ENCODE data around the gene PRORP. TPM values are rescaled to one million over a fixed set of nuclear protein-coding genes. Genes with fewer than 3 reads are reported as not detected.

PRORP gene
- 10 to 100 TPM; 15.2 to 22.2 (median 19.7) TPM for total RNA-seq
- long read RNA-seq, full-length matches to known transcripts, result 2 of 4 reads
- long read RNA-seq, partial matches to known transcripts, result 2 of 4 reads
- long read RNA-seq, other reads (novel, unspliced or antisense), result 0 of 4 reads

- DNase-seq, result peak; percentile 93 to 98 (median 98)
- under 1% methylated on average over 57 of the region's 57 CpGs for WGBS (ENCODE audit: insufficient coverage, low coverage, low lambda C conversion rate, missing lambda C conversion rate)
- intact Hi-C loops (cut with DNase I), result loop anchor here in 1 of 2 donors (5.0 kb wide), 1 partner anchor 75 kb away; the partner anchor contains the start of gene FAM177A1
- H3K4me3 ChIP-seq, result peak within 1 kb of the TSS; percentile 73 to 92 (median 87)
- ATAC-seq, result peak; percentile 85 to 89 (median 88)
- no peaks in the 10 kb centered on the region for H3K36me3 ChIP-seq
- TF ChIP-seq POLR2A (IDR thresholded peaks at IDR 0.05) (peak; percentile 78), CTCF (IDR thresholded peaks at IDR 0.05) (no peak)
- H3K27me3 ChIP-seq, result no peaks in the 10 kb centered on the region
- no peaks in the 10 kb centered on the region for H3K9me3 ChIP-seq
- H3K4me1 ChIP-seq, result peaks cover 0 to 28% (median 0%) of the 10 kb centered on the region in 4 donors
- peak within 1 kb of the TSS; percentile 96 to 97 (median 97) for H3K27ac ChIP-seq
Observed at GRCh38 chr14:35121887-35122695, at the start of gene PRORP, which contains the start of gene PPP2R3C. Gene PRORP (plus strand): TSS chr14:35122552. CDS start chr14:35123246, 694 bp downstream. Gene PPP2R3C (minus strand): TSS chr14:35121990. CDS start chr14:35121959, 31 bp downstream.

GRCh38 chr14:35073486-35073885 is 48.9 kb upstream of the PRORP start:
- Histone ChIP-seq H3K9me3 (no peaks in the 10 kb centered on the region), H3K36me3 (peaks cover 0 to 10% (median 4%) of the 10 kb centered on the region in 4 donors), H3K4me3 (no peak overlapping the region), H3K4me1 (peaks cover 0 to 14% (median 3%) of the 10 kb centered on the region in 4 donors), H3K27me3 (no peaks in the 10 kb centered on the region), H3K27ac (no peak overlapping the region)
- no peak for TF ChIP-seq CTCF (IDR thresholded peaks at IDR 0.05)
- TF ChIP-seq POLR2A (IDR thresholded peaks at IDR 0.05), result no peak
- intact Hi-C loops (cut with DNase I), result no loop called here
- no CpG with 5 or more reads among the region's 1 CpG for WGBS (ENCODE audit: insufficient coverage, low coverage, low lambda C conversion rate, missing lambda C conversion rate)
- ATAC-seq, result no peak
- DNase-seq, result no peak

GRCh38 chr14:35078082-35078481 is 44.3 kb upstream of the PRORP start:
- Histone ChIP-seq H3K36me3 (peaks cover 0 to 23% (median 12%) of the 10 kb centered on the region in 4 donors), H3K27ac (peak overlapping the region in 2 of 3 donors; percentile 73 to 81), H3K4me1 (peaks cover 0 to 31% (median 5%) of the 10 kb centered on the region in 4 donors), H3K9me3 (no peaks in the 10 kb centered on the region), H3K4me3 (no peak overlapping the region), H3K27me3 (no peaks in the 10 kb centered on the region)
- peak; percentile 98 to 100 (median 99) for ATAC-seq
- 32% methylated on average over 2 of the region's 2 CpGs for WGBS (ENCODE audit: insufficient coverage, low coverage, low lambda C conversion rate, missing lambda C conversion rate)
- intact Hi-C loops (cut with DNase I), result no loop called here
- peak in 1 of 3 donors; percentile 65 for DNase-seq
- TF ChIP-seq CTCF (IDR thresholded peaks at IDR 0.05) (no peak), POLR2A (IDR thresholded peaks at IDR 0.05) (no peak)

GRCh38 chr14:35079742-35080141 is 42.6 kb upstream of the PRORP start:
- WGBS (ENCODE audit: insufficient coverage, low coverage, low lambda C conversion rate, missing lambda C conversion rate), result 50% methylated on average over 1 of the region's 1 CpG
- H3K4me1 ChIP-seq, result peaks cover 0 to 31% (median 5%) of the 10 kb centered on the region in 4 donors
- H3K27ac ChIP-seq, result peak overlapping the region in 1 of 3 donors; percentile 0
- no peak overlapping the region for H3K4me3 ChIP-seq
- H3K27me3 ChIP-seq, result no peaks in the 10 kb centered on the region
- intact Hi-C loops (cut with DNase I), result no loop called here
- no peaks in the 10 kb centered on the region for H3K9me3 ChIP-seq
- DNase-seq (no peak), ATAC-seq (peak; percentile 9 to 63 (median 42))
- TF ChIP-seq CTCF (IDR thresholded peaks at IDR 0.05) (no peak), POLR2A (IDR thresholded peaks at IDR 0.05) (no peak)
- peaks cover 0 to 35% (median 15%) of the 10 kb centered on the region in 4 donors for H3K36me3 ChIP-seq

Data from right lobe of liver (tissue), 6 donors.